ENCODE measurements around the gene CDH23.

DNA sequence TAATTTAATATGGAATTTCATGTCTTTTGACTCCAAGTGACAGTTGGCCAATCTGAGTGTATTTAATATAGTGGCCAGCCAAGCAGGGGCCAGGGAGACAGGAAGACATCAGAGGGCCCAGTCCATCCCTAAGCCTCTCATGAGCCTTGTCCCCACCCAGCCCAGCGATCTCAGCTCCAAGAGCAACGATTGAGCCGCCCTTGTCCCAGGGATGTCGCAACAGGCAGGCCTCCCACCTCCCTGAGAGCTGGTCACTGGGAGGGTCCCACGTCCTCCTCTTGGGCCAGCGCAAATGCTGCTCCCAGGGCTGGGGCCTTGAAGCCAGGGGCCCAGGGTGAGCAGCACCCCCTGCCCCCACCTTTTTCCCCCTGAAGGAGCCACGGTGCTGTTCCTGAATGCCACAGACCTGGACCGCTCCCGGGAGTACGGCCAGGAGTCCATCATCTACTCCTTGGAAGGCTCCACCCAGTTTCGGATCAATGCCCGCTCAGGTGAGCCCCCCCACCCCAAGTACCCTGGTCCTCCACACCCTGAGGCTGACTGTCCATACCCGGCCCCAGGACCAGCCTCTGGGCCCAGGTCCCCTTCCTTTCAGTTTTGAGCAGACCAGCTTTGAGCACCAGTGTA, 293.5 kb downstream of the CDH23 start:
- TF ChIP-seq, protein P1, sequence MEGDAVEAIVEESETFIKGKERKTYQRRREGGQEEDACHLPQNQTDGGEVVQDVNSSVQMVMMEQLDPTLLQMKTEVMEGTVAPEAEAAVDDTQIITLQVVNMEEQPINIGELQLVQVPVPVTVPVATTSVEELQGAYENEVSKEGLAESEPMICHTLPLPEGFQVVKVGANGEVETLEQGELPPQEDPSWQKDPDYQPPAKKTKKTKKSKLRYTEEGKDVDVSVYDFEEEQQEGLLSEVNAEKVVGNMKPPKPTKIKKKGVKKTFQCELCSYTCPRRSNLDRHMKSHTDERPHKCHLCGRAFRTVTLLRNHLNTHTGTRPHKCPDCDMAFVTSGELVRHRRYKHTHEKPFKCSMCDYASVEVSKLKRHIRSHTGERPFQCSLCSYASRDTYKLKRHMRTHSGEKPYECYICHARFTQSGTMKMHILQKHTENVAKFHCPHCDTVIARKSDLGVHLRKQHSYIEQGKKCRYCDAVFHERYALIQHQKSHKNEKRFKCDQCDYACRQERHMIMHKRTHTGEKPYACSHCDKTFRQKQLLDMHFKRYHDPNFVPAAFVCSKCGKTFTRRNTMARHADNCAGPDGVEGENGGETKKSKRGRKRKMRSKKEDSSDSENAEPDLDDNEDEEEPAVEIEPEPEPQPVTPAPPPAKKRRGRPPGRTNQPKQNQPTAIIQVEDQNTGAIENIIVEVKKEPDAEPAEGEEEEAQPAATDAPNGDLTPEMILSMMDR (IDR thresholded peaks at IDR 0.05), result no peak
- no peak for TF ChIP-seq EP300 (IDR thresholded peaks at IDR 0.05)
